Measurements from ENCODE around the gene LCE4A. TPM values are rescaled to one million over a fixed set of nuclear protein-coding genes. Genes with fewer than 3 reads are reported as not detected.
"Not testable (repeated sequence)": the region's sequence is repeated elsewhere in the genome, so short reads cannot be mapped to it uniquely, and the experiment has no call there.

The LCE4A gene
- total RNA-seq: not detected
- long read RNA-seq: 0 reads

DNA sequence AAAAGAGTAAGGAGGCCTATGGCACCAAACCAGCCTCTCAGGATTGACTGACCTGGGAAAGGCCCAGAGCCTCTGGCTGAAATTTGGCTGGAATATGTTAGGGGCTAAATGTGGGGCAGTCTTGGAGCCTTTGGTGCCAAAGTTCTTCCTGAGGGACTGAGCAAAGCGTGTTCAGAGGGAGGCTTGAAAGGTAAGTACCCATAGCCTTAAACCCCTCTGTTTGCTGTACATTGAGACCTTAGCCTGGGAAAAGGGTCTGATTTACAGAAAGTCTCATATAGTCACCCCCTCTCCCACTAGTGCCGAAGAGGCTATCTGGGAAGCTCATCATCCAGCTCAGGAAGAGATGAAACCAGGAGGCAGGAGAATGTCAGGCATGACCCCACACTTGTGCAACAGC lies at the start of gene LCE4A:
Gene LCE4A (plus strand): TSS at position 301 of the 400 bp plus-strand sequence. CDS start 916 bp downstream, outside the sequence.
- no peak for DNase-seq (ENCODE audit: low spot score)

DNA sequence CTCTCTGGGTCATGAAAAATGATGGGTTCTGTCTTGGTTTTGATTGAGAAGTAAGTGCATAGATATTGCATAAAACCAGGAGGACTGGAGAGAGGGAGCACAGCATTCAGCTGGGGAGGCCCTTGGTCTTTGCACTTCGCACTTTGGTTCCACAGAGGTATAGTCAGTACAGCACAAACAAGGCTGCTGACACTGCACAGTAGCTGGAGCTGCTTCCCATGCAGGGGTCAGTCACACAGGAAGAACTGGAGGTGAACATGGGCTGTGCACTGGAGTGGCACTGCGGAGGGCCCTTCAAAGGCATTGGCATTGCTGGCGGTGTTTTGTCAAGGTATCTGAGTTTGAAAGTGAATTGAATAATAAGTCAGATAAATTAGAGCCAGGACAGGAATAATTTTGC lies 49.3 kb upstream of the LCE4A start:
- no peak for DNase-seq (ENCODE audit: low spot score)

- DNase-seq (ENCODE audit: low spot score): no peak
Observed at GRCh38 chr1:152663098-152663497, 44.9 kb upstream of the LCE4A start, which contains the start of gene LCE2D. Gene LCE2D (plus strand): TSS chr1:152663380. CDS start chr1:152664106, 726 bp downstream.

- not testable (repeated sequence) for DNase-seq (ENCODE audit: low spot score)
Observed at GRCh38 chr1:152666171-152666570, 41.8 kb upstream of the LCE4A start.

DNA sequence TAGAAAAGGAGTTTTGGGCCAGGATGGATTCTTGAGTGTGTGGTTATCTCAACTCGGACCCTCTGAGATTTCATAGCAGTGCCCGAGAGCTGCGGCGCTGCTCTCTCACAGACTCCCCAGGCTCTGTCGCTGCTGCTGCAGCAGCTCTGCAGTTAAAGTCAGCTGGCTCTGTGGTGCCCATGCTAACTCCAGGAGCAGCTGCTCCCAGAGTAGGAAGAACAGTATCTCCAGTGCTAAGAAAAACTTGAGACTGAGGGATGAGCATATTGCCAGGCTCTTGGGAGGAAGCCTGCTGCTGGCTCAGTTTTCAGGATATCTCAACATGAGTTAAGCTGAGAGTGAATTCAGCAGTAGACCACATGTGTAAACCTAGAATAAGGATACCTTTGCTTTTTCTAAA lies 40.3 kb upstream of the LCE4A start:
- no peak for DNase-seq (ENCODE audit: low spot score)

DNA sequence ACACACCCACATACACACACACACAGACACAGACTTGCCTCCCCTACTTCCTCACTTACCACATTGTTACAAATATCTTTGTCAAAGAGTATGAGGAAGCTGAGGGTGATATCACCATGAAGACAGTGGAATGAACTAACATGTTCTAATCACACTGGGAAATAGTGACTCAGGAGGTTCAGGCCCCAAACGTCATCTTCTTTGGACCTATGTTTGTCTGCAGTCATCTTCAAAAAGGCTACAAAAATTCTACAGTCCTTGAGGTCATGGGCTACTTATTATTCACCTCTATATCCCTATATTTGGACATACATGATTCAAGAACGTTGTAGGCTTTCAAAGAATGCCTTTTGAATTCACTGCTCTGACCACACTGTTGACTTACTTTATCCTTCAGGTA lies 34.9 kb upstream of the LCE4A start:
- DNase-seq (ENCODE audit: low spot score): no peak

- not testable (repeated sequence) for DNase-seq (ENCODE audit: low spot score)
Observed at GRCh38 chr1:152674983-152675382, 33.0 kb upstream of the LCE4A start, which contains the start of gene LCE2C. Gene LCE2C (plus strand): TSS chr1:152675279. CDS start chr1:152676016, 737 bp downstream.

GRCh38 chr1:152679459-152679858 lies 28.5 kb upstream of the LCE4A start:
- no peak for DNase-seq (ENCODE audit: low spot score)

- no peak for DNase-seq (ENCODE audit: low spot score)
Observed at GRCh38 chr1:152681616-152682015, 26.3 kb upstream of the LCE4A start.

GRCh38 chr1:152683846-152684245 lies 24.1 kb upstream of the LCE4A start:
- no peak for DNase-seq (ENCODE audit: low spot score)

DNA sequence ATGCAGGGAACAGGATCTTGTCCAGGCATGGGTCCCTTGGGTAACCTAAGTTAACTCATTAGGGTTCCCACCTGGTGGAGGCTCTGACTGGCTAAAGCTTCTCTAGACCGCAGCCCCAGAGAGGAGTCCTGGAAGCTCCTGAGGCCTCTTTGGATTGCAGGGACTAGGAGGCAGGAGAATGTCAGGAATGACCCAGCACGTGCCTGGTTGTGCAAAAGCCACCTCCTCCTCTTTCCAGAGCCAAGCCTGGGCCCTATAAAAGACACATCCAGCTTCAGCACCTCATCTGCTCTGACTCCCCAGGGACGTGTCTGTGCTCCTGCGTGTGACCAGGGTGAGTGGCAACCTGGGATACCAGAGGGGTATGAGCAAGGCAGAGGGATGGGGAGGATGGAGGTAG lies 22.1 kb upstream of the LCE4A start, which contains the start of gene LCE2B:
Gene LCE2B (plus strand): TSS at position 301 of the 400 bp plus-strand sequence. CDS start 721 bp downstream, outside the sequence.
- not testable (repeated sequence) for DNase-seq (ENCODE audit: low spot score)

GRCh38 chr1:152697701-152698600 lies 10.0 kb upstream of the LCE4A start, which contains the start of gene LCE2A:
Gene LCE2A (plus strand): TSS chr1:152698345. CDS start chr1:152698902, 557 bp downstream.
- DNase-seq (ENCODE audit: low spot score): no peak

GRCh38 chr1:152699746-152700145 lies 8.2 kb upstream of the LCE4A start:
- DNase-seq (ENCODE audit: low spot score): no peak

- DNase-seq (ENCODE audit: low spot score): no peak
Observed at GRCh38 chr1:152718238-152718637, 10.3 kb downstream of the LCE4A start.

DNA sequence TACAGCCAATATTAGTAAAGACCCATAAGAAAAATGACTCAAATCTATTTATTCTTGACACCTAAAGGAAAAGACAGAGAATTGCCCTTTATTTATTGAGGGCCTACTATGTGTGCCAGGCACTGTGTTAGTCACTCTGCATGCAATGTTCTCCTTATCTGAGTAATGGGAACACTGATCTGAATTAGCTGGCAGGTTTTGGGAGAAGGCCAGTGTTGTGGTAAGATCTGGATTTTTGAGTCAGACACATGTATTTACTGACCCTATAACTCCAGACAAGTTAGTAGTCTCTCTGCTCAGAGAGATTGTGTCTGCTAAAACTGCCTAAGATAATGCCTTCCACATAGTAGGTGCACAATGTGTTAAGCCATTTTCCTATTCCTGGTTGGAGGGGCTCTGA lies 17.3 kb downstream of the LCE4A start:
- DNase-seq (ENCODE audit: low spot score): no peak

GRCh38 chr1:152728986-152729385 lies 21.0 kb downstream of the LCE4A start:
- no peak for DNase-seq (ENCODE audit: low spot score)

- DNase-seq (ENCODE audit: low spot score): no peak
Observed at GRCh38 chr1:152735648-152736047, 27.7 kb downstream of the LCE4A start.

DNA sequence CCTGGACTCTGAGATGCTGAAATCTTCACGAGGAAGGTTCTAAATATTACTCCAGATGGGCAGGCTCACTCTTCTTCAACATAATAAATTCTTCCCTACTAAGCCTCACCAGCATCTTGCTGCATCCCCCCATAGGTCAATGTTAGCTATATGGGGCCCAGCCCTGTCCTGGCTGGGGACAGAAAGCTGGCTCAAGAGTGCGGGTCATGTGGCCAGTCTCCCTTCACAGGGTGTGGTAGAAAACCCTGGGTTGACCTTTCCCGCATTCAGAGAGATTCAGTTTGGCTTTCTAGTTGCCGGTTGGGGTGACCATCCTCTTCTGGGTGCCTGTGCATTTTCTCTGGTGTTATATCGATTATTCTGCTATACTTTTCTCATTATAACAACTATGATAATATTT lies 30.0 kb downstream of the LCE4A start:
- no peak for DNase-seq (ENCODE audit: low spot score)

- DNase-seq (ENCODE audit: low spot score): no peak
Observed at GRCh38 chr1:152739841-152740240, 31.9 kb downstream of the LCE4A start.

DNA sequence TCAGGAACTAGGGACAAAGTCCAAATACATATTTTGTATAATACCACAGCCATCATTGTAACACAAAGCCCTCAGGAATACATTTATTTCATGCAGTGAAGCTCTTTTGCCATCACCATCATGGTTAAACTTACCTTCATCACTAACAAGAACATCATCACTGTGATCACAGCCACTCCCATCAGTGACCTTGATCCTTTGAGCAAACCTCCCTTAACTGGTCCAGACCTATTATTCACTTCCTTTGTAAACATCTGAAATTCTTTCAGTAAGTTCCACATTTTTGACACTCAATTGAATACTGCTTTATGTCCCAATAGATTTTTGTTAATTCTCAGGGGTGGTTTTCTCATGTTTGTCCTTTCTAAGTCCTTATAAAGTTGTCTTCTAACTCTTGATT lies 33.7 kb downstream of the LCE4A start:
- no peak for DNase-seq (ENCODE audit: low spot score)

GRCh38 chr1:152743371-152744145 lies 35.6 kb downstream of the LCE4A start:
- no peak for DNase-seq (ENCODE audit: low spot score)

- no peak for DNase-seq (ENCODE audit: low spot score)
Observed at GRCh38 chr1:152745289-152745704, 37.3 kb downstream of the LCE4A start.

All from mesenteric fat pad (tissue), 1 donor.